HEK293T (cell line): ENCODE data around the gene PRKG1.

Experiments
- CTCF ChIA-PET: fragments of 350-600 bp; formaldehyde crosslinking; extraction: SDS; loops from one replicate; lab custom pipeline; 2021; ENCODE audit warnings: antibody characterized with exemption, inconsistent platforms; lab: Yijun Ruan, JAX
- POLR2A ChIA-PET: fragments of 350-600 bp; formaldehyde crosslinking; extraction: SDS; loops from one replicate; lab custom pipeline; 2020; ENCODE audit warnings: antibody characterized with exemption, inconsistent platforms; lab: Yijun Ruan, JAX
- DNase-seq: peaks from one replicate; pipeline ENCODE4 v3.0.0; 2012; ENCODE audit warnings: mixed read lengths; ENCODE audit errors: extremely low spot score
- ARNT ChIP-seq: fragments of 450-650 bp; IDR thresholded peaks from 2 replicates; pipeline ENCODE4 v1.6.1; 2017; ENCODE audit warnings: mild to moderate bottlenecking
- BHLHE40 ChIP-seq: fragments of 450-650 bp; IDR thresholded peaks from 2 replicates; pipeline ENCODE4 v1.6.1; 2016; ENCODE audit warnings: mild to moderate bottlenecking, moderate library complexity, borderline replicate concordance
- CTBP1 ChIP-seq: fragments of 450-650 bp; IDR thresholded peaks from 2 replicates; pipeline ENCODE4 v1.6.1; 2016; ENCODE audit warnings: borderline replicate concordance
- ELF4 ChIP-seq: fragments of 450-650 bp; IDR thresholded peaks from 2 replicates; pipeline ENCODE4 v1.6.1; 2017; ENCODE audit warnings: antibody characterized with exemption
- FOXA1 ChIP-seq: fragments of 450-650 bp; IDR thresholded peaks from 2 replicates; pipeline ENCODE4 v1.6.1; 2016; ENCODE audit warnings: mild to moderate bottlenecking
- FOXK2 ChIP-seq: fragments of 450-650 bp; IDR thresholded peaks from 2 replicates; pipeline ENCODE4 v1.6.1; 2016; ENCODE audit warnings: mild to moderate bottlenecking
- FOXM1 ChIP-seq: fragments of 450-650 bp; IDR thresholded peaks from 2 replicates; pipeline ENCODE4 v1.6.1; 2017; ENCODE audit warnings: mild to moderate bottlenecking, borderline replicate concordance
- HDGF ChIP-seq: fragments of 450-650 bp; IDR thresholded peaks from 2 replicates; pipeline ENCODE4 v1.6.1; 2017; ENCODE audit warnings: antibody characterized with exemption, borderline replicate concordance
- L3MBTL2 ChIP-seq: fragments of 450-650 bp; conservative IDR thresholded peaks from 2 replicates; pipeline ENCODE4 v1.6.1; 2016; ENCODE audit warnings: mild to moderate bottlenecking
- LEF1 ChIP-seq: fragments of 450-650 bp; IDR thresholded peaks from 2 replicates; pipeline ENCODE4 v1.6.1; 2017; ENCODE audit warnings: mild to moderate bottlenecking, borderline replicate concordance
- NFRKB ChIP-seq: fragments of 450-650 bp; IDR thresholded peaks from 2 replicates; pipeline ENCODE4 v1.6.1; 2016; ENCODE audit warnings: mild to moderate bottlenecking, moderate library complexity
- PKNOX1 ChIP-seq: fragments of 450-650 bp; IDR thresholded peaks from 2 replicates; pipeline ENCODE4 v1.6.1; 2016
- SP1 ChIP-seq: fragments of 450-650 bp; IDR thresholded peaks from 2 replicates; pipeline ENCODE4 v1.6.1; 2017
- SUZ12 ChIP-seq: fragments of 450-650 bp; IDR thresholded peaks from 2 replicates; pipeline ENCODE4 v1.6.1; 2016; ENCODE audit warnings: mild to moderate bottlenecking
- TARDBP ChIP-seq: fragments of 450-650 bp; IDR thresholded peaks from 2 replicates; pipeline ENCODE4 v1.6.1; 2016
- ZNF384 ChIP-seq: fragments of 450-650 bp; IDR thresholded peaks from 2 replicates; pipeline ENCODE4 v1.6.1; 2016

PRKG1 gene

DNA sequence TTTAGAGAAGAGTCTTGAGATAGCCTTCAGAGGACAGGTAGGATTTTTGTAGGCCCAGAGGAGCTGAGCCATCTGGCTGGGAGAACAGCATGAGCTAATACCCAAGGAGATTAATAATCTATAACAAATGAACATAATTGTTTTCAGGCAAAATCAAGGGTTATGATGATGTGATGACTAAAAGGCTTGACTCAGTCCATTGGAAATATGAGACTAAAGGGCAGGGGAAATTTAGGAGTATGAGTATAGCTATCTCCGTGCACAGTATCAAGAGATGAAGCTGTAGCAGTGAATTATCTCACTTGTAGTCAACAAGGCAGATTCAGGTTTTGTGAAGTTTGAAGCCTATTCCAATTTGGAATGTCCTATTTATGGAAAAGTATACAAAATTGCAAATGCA is 585.1 kb downstream of the PRKG1 start:
- TF ChIP-seq SP1 (no peak), LEF1 (no peak), SUZ12 (no peak), ZNF384 (no peak), ARNT (no peak), TARDBP (no peak), FOXA1 (no peak), CTBP1 (no peak), FOXK2 (no peak), L3MBTL2 (no peak), FOXM1 (no peak), BHLHE40 (no peak), HDGF (no peak), ELF4 (no peak), PKNOX1 (no peak), NFRKB (no peak)
- CTCF ChIA-PET: no interaction called here
- POLR2A ChIA-PET: no interaction called here
- no peak for DNase-seq

- TF ChIP-seq FOXM1 (no peak), TARDBP (no peak), HDGF (no peak)
- no peak for DNase-seq
- POLR2A ChIA-PET: no interaction called here
- CTCF ChIA-PET: no interaction called here
Measured at GRCh38 chr10:51663086-51663485, 588.8 kb downstream of the PRKG1 start.

GRCh38 chr10:51666456-51666855 is 592.2 kb downstream of the PRKG1 start:
- TF ChIP-seq ZNF384 (no peak), TARDBP (no peak), FOXA1 (no peak), ELF4 (no peak), L3MBTL2 (no peak), SUZ12 (no peak), HDGF (no peak), FOXK2 (no peak), LEF1 (no peak), ARNT (no peak)
- POLR2A ChIA-PET: no interaction called here
- CTCF ChIA-PET: interaction anchor here (0.7 kb wide), 1 partner anchor 260 kb away, joined by 3 read pairs; no protein-coding TSS in a partner anchor
- DNase-seq: no peak

GRCh38 chr10:51667678-51668335 is 593.5 kb downstream of the PRKG1 start:
- DNase-seq: no peak
- TF ChIP-seq HDGF (no peak), NFRKB (no peak), TARDBP (no peak), LEF1 (no peak), FOXK2 (no peak), BHLHE40 (no peak), ARNT (no peak), SUZ12 (no peak), ZNF384 (no peak), PKNOX1 (no peak), SP1 (no peak), ELF4 (no peak), CTBP1 (no peak), L3MBTL2 (no peak), FOXM1 (no peak), FOXA1 (no peak)
- POLR2A ChIA-PET: no interaction called here
- CTCF ChIA-PET: no interaction called here

DNA sequence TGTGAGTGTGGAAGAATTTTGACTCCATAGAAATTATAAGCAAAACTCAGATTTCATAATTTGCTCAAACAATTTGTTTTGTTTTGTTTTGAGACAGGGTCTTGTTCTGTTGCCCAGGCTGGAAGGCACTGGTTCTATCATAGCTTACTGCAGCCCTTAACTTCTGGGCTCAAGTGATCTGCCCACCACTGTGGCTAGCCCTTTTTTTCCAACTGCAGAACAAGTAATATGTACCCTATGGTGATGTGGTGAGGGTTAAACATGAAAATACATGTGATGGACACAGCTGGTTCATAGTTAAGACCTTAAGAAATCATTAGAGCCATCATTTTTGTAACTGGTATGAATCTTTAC is 594.0 kb downstream of the PRKG1 start:
- TF ChIP-seq HDGF: no peak
- no peak for TF ChIP-seq ZNF384
- no peak for TF ChIP-seq TARDBP
- no peak for TF ChIP-seq CTBP1
- TF ChIP-seq PKNOX1: no peak
- no peak for TF ChIP-seq BHLHE40
- no peak for TF ChIP-seq SUZ12
- TF ChIP-seq ELF4: no peak
- no peak for TF ChIP-seq L3MBTL2
- no peak for TF ChIP-seq LEF1
- no peak for TF ChIP-seq FOXA1
- TF ChIP-seq ARNT: no peak
- no peak for TF ChIP-seq NFRKB
- TF ChIP-seq FOXK2: no peak
- no peak for TF ChIP-seq SP1
- TF ChIP-seq FOXM1: no peak
- ChIA-PET CTCF (no interaction called here), POLR2A (no interaction called here)
- DNase-seq: no peak

DNA sequence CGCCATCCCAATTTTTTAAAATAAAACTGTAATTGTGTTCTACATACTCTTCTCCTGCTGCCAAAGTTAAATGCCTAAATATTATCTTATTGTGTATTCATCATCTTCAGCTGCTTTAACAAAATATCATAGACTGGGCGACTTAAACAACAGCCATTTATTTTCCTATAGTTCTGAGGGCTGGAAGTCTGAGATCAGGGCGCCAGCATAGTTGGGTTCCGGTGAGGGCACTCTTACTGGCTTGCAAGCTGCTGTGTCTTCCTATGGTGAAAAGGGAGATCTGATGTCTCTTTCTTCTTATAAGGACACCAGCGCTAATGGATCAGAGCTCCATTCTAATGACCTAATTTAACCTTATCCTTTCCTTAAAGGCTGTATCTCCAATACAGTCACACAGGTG is 594.8 kb downstream of the PRKG1 start:
- no peak for TF ChIP-seq SP1
- TF ChIP-seq ARNT: no peak
- no peak for TF ChIP-seq NFRKB
- TF ChIP-seq LEF1: no peak
- TF ChIP-seq FOXK2: no peak
- no peak for TF ChIP-seq ELF4
- no peak for TF ChIP-seq SUZ12
- TF ChIP-seq L3MBTL2: no peak
- no peak for TF ChIP-seq FOXM1
- no peak for TF ChIP-seq FOXA1
- TF ChIP-seq ZNF384: no peak
- TF ChIP-seq CTBP1: no peak
- ChIA-PET POLR2A (no interaction called here), CTCF (no interaction called here)
- no peak for DNase-seq
